HFFc6 (cell line): ENCODE results near the gene CFAP410. TPM values are rescaled to one million over a fixed set of nuclear protein-coding genes. Genes with fewer than 3 reads are reported as not detected.
A peak's percentile ranks its signal among the peaks of the same experiment; 100 is the strongest.

Experiments used
- DNase-seq: peaks from one replicate; pipeline ENCODE4 v3.0.0-alpha.2; 2018
- H3K27ac Mint-ChIP-seq: 2 replicates; pipeline ENCODE4 v1.8.0; 2020; ENCODE audit warnings: mild to moderate bottlenecking, mixed read lengths
- H3K27me3 Mint-ChIP-seq: 2 replicates; pipeline ENCODE4 v1.8.0; 2021; ENCODE audit warnings: mild to moderate bottlenecking, moderate library complexity, mixed read lengths; ENCODE audit not compliant: insufficient read depth
- H3K36me3 Mint-ChIP-seq: 2 replicates; pipeline ENCODE4 v1.8.0; 2021; ENCODE audit warnings: low read depth, mixed read lengths
- H3K4me1 Mint-ChIP-seq: 2 replicates; pipeline ENCODE4 v1.8.0; 2020; ENCODE audit warnings: low read depth, mixed read lengths
- H3K4me3 Mint-ChIP-seq: 2 replicates; pipeline ENCODE4 v1.8.0; 2020; ENCODE audit warnings: mild to moderate bottlenecking, moderate library complexity, mixed read lengths
- H3K9me3 Mint-ChIP-seq: 2 replicates; pipeline ENCODE4 v1.8.0; 2020; ENCODE audit warnings: mild to moderate bottlenecking, mixed read lengths
- CTCF ChIP-seq: fragments of 200-600 bp; sonication (generic); IDR thresholded peaks from 2 replicates; pipeline ENCODE4 v1.5.0; 2021; ENCODE audit warnings: antibody characterized with exemption, mild to moderate bottlenecking
- total RNA-seq, 6 experiments: library from RNA; stranded (reverse); fragmentation: NEBNext Ultra II Directional; extraction: Animal tissue kit (Norgen Biotek cat#: 25700); gene quantifications; 2 replicates in 1 of 6; 3 replicates in 5 of 6; pipeline ENCODE4 v1.2.3, GENCODE V29; 2021

Gene CFAP410
- total RNA-seq, 6 experiments from 2014 or later = 7.5 to 13.0 (median 9.7) TPM

- peaks cover 27% of the 10 kb centered on the region for H3K4me1 Mint-ChIP-seq
- H3K9me3 Mint-ChIP-seq = no peaks in the 10 kb centered on the region
- no peaks in the 10 kb centered on the region for H3K36me3 Mint-ChIP-seq
- no peak overlapping the region for H3K27ac Mint-ChIP-seq
- peaks cover 6% of the 10 kb centered on the region for H3K27me3 Mint-ChIP-seq
- no peak for DNase-seq
- H3K4me3 Mint-ChIP-seq = no peak overlapping the region
- TF ChIP-seq CTCF = no peak
Measured at GRCh38 chr21:44335266-44336059, 3.7 kb downstream of the CFAP410 start.

GRCh38 chr21:44334329-44335030 is 4.7 kb downstream of the CFAP410 start:
- no peak overlapping the region for H3K4me3 Mint-ChIP-seq
- no peak for TF ChIP-seq CTCF
- H3K4me1 Mint-ChIP-seq = peaks cover 17% of the 10 kb centered on the region
- H3K9me3 Mint-ChIP-seq = no peaks in the 10 kb centered on the region
- H3K36me3 Mint-ChIP-seq = no peaks in the 10 kb centered on the region
- DNase-seq = no peak
- H3K27me3 Mint-ChIP-seq = peaks cover 7% of the 10 kb centered on the region
- H3K27ac Mint-ChIP-seq = no peak overlapping the region

GRCh38 chr21:44333509-44334328 is 5.5 kb downstream of the CFAP410 start:
- no peak for TF ChIP-seq CTCF
- no peak overlapping the region for H3K27ac Mint-ChIP-seq
- peaks cover 12% of the 10 kb centered on the region for H3K27me3 Mint-ChIP-seq
- H3K4me3 Mint-ChIP-seq = no peak overlapping the region
- DNase-seq = no peak
- H3K4me1 Mint-ChIP-seq = peaks cover 15% of the 10 kb centered on the region
- no peaks in the 10 kb centered on the region for H3K36me3 Mint-ChIP-seq
- H3K9me3 Mint-ChIP-seq = no peaks in the 10 kb centered on the region

- peaks cover 12% of the 10 kb centered on the region for H3K27me3 Mint-ChIP-seq
- H3K4me3 Mint-ChIP-seq = no peak overlapping the region
- no peaks in the 10 kb centered on the region for H3K36me3 Mint-ChIP-seq
- no peak for DNase-seq
- H3K9me3 Mint-ChIP-seq = no peaks in the 10 kb centered on the region
- no peak overlapping the region for H3K27ac Mint-ChIP-seq
- no peak for TF ChIP-seq CTCF
- peaks cover 11% of the 10 kb centered on the region for H3K4me1 Mint-ChIP-seq
Measured at GRCh38 chr21:44332965-44333364, 6.2 kb downstream of the CFAP410 start.

GRCh38 chr21:44332383-44332782 is 6.8 kb downstream of the CFAP410 start:
- Mint-ChIP-seq H3K27me3 (peaks cover 13% of the 10 kb centered on the region), H3K4me3 (no peak overlapping the region), H3K4me1 (peaks cover 5% of the 10 kb centered on the region), H3K27ac (no peak overlapping the region), H3K9me3 (no peaks in the 10 kb centered on the region), H3K36me3 (no peaks in the 10 kb centered on the region)
- peak; percentile 34; the same call in 1 of the 2 replicates for TF ChIP-seq CTCF
- no peak for DNase-seq
